Stimulated activated naive CD8-positive, alpha-beta T cell treated with anti-CD3 and anti-CD28 coated beads, Interleukin-15, Interleukin-2, amounts not matched to agents 100 U/mL and 50 U/mL, for 24 hours (primary cell): ENCODE data around the gene ZNF10.

Source experiments
- ATAC-seq: fragments of 150-1000 bp; cut with Tn5 transposase; one replicate; pipeline ENCODE4 v1.10.0; 2021
- DNase-seq: peaks from one replicate; pipeline ENCODE4 v3.0.0; 2021

The ZNF10 gene

DNA sequence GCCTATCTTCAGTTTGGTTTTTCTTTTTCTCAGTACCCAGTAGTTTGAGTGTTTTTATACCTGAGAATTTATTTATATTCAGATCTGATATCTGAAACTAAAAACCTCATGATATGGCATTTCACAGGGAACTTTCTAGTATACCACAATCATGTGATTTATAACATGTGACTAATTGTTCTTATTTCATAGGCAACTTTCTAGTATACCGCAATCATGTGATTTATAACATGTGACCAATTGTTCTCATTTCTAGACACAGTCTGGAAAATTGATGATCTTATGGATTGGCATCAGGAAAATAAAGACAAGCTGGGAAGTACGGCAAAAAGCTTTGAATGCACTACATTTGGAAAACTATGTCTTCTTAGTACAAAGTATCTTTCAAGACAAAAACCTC, 71.5 kb downstream of the ZNF10 start:
- ATAC-seq (no peak), DNase-seq (no peak)

DNA sequence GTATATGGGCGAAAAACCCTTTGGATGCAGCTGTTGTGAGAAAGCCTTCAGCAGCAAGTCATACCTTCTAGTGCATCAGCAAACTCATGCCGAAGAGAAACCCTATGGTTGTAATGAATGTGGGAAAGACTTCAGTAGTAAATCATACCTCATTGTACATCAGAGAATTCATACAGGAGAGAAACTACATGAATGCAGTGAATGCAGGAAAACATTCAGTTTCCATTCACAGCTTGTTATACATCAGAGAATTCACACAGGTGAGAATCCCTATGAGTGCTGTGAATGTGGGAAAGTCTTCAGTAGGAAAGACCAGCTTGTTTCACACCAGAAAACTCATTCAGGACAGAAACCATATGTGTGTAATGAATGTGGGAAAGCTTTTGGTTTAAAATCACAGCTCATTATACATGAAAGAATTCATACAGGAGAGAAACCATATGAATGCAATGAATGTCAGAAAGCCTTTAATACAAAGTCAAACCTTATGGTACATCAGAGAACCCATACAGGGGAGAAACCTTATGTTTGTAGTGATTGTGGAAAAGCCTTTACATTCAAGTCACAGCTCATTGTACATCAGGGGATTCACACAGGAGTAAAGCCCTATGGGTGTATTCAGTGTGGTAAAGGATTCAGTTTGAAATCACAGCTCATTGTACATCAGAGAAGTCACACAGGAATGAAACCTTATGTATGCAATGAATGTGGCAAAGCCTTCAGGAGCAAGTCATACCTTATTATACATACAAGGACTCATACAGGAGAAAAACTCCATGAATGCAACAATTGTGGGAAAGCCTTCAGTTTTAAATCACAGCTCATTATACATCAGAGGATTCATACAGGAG, 72.3 kb downstream of the ZNF10 start:
- ATAC-seq (no peak), DNase-seq (no peak)

DNA sequence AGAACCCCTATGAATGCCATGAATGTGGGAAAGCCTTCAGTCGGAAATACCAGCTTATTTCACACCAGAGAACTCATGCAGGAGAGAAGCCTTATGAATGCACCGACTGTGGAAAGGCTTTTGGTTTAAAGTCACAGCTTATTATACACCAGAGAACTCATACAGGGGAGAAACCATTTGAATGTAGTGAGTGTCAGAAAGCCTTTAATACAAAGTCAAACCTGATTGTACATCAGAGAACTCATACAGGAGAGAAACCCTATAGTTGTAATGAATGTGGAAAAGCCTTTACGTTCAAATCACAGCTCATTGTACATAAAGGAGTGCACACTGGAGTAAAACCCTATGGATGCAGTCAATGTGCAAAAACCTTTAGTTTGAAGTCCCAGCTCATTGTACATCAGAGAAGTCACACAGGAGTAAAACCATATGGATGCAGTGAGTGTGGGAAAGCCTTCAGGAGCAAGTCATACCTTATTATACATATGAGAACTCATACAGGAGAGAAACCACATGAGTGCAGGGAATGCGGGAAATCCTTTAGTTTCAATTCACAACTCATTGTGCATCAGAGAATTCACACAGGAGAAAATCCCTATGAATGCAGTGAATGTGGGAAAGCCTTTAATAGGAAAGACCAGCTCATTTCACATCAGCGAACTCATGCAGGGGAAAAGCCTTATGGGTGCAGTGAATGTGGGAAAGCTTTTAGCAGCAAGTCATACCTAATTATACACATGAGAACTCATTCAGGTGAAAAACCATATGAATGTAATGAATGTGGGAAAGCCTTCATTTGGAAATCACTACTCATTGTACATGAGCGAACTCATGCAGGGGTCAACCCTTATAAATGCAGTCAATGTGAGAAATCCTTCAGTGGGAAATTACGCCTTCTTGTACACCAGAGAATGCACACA, 73.2 kb downstream of the ZNF10 start:
- no peak for DNase-seq

DNA sequence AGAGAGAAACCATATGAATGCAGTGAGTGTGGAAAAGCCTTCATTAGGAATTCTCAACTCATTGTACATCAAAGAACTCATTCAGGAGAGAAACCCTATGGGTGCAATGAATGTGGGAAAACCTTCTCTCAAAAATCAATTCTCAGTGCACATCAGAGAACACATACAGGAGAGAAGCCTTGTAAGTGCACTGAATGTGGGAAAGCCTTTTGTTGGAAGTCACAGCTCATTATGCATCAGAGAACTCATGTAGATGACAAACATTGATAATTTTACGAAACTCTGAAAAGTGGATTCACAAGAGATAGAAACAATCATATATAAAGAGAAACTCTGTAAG, 73.8 kb downstream of the ZNF10 start:
- no peak for ATAC-seq
- DNase-seq: no peak

More for the DNA sequence above, 73.2 kb downstream of the ZNF10 start:
- ATAC-seq: no peak

DNA sequence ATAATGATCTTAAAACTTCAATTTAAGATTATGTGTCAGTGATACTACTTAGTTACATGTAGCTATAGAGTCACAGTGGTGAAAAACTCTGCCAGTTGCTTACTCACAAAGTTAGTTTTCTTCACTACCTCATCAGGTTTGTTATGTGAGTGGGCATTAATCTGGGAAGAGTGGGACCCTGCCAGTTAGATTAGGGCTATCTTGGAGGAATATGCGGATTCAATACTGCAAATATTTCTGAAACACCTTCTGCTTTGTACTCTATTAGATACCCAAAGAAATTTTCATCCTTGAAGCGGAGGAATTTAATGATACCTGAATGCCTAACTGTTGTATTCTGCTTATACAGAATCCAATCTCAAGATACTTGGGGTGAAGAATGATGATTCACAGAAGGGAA, 76.0 kb downstream of the ZNF10 start:
- no peak for ATAC-seq
- DNase-seq: no peak
